H9 (cell line): ENCODE results near the gene MZT2A. TPM values are rescaled to one million over a fixed set of nuclear protein-coding genes. Genes with fewer than 3 reads are reported as not detected.
"Not testable (repeated sequence)": the region's sequence is repeated elsewhere in the genome, so short reads cannot be mapped to it uniquely, and the experiment has no call there.

Experiments
- DNase-seq: peaks from one replicate; pipeline ENCODE4 v3.0.0-alpha.2; 2017
- H2AFZ ChIP-seq: one replicate; pipeline ENCODE4 v1.6.1; 2013; ENCODE audit warnings: mild to moderate bottlenecking, low read length, control low read depth, moderate library complexity
- H2AK5ac ChIP-seq: 2 replicates; pipeline ENCODE4 v1.6.1; 2013; ENCODE audit warnings: low read length, control low read depth, mixed read lengths; ENCODE audit not compliant: insufficient read length
- H2BK120ac ChIP-seq: one replicate; pipeline ENCODE4 v1.6.1; 2013; ENCODE audit warnings: low read depth, mild to moderate bottlenecking, low read length, control low read depth, inconsistent platforms; ENCODE audit not compliant: poor library complexity, severe bottlenecking
- H2BK12ac ChIP-seq: 2 replicates; pipeline ENCODE4 v1.6.1; 2013; ENCODE audit warnings: low read length, control low read depth, mixed read lengths, low read depth; ENCODE audit not compliant: insufficient read length
- H2BK15ac ChIP-seq: 2 replicates; pipeline ENCODE4 v1.6.1; 2013; ENCODE audit warnings: low read depth, low read length, control low read depth
- H2BK20ac ChIP-seq: one replicate; pipeline ENCODE4 v1.6.1; 2013; ENCODE audit warnings: low read depth, mild to moderate bottlenecking, low read length, control low read depth, inconsistent platforms; ENCODE audit not compliant: poor library complexity, severe bottlenecking
- H2BK5ac ChIP-seq: 2 replicates; pipeline ENCODE4 v1.6.1; 2013; ENCODE audit warnings: low read length, control low read depth, mixed read lengths; ENCODE audit not compliant: insufficient read length
- H3K14ac ChIP-seq: 2 replicates; pipeline ENCODE4 v1.6.1; 2013; ENCODE audit warnings: low read length, control low read depth; ENCODE audit not compliant: insufficient read depth
- H3K18ac ChIP-seq: 2 replicates; pipeline ENCODE4 v1.6.1; 2013; ENCODE audit warnings: low read depth, mild to moderate bottlenecking, mixed read lengths, low read length, control low read depth; ENCODE audit not compliant: insufficient read length
- H3K23ac ChIP-seq: 2 replicates; pipeline ENCODE4 v1.6.1; 2013; ENCODE audit warnings: low read length, control low read depth, mixed read lengths, low read depth; ENCODE audit not compliant: insufficient read length
- H3K23me2 ChIP-seq: 2 replicates; pipeline ENCODE4 v1.6.1; 2013; ENCODE audit warnings: low read depth, mild to moderate bottlenecking, mixed read lengths, low read length, control low read depth; ENCODE audit not compliant: insufficient read length, poor library complexity, severe bottlenecking
- H3K27ac ChIP-seq: 2 replicates; pipeline ENCODE4 v1.5.1; 2013; ENCODE audit warnings: low read length, control low read depth, mixed read lengths, low read depth; ENCODE audit not compliant: insufficient read length
- H3K27me3 ChIP-seq: 2 replicates; pipeline ENCODE4 v1.6.1; 2013; ENCODE audit warnings: low read length, control low read depth, inconsistent platforms; ENCODE audit not compliant: insufficient read depth
- H3K4ac ChIP-seq: 2 replicates; pipeline ENCODE4 v1.6.1; 2013; ENCODE audit warnings: low read depth, mild to moderate bottlenecking, control low read depth, inconsistent platforms, low read length, moderate library complexity
- H3K4me1 ChIP-seq: 2 replicates; pipeline ENCODE4 v1.6.1; 2013; ENCODE audit warnings: low read length, control low read depth, inconsistent platforms; ENCODE audit not compliant: insufficient read depth
- H3K4me2 ChIP-seq: 2 replicates; pipeline ENCODE4 v1.6.1; 2013; ENCODE audit warnings: low read length, control low read depth, mixed read lengths; ENCODE audit not compliant: insufficient read length, insufficient read depth
- H3K56ac ChIP-seq: 2 replicates; pipeline ENCODE4 v1.6.1; 2013; ENCODE audit warnings: low read depth, mild to moderate bottlenecking, mixed read lengths, low read length, control low read depth; ENCODE audit not compliant: insufficient read length
- H3K79me1 ChIP-seq: 2 replicates; pipeline ENCODE4 v1.6.1; 2013; ENCODE audit warnings: low read depth, mild to moderate bottlenecking, moderate library complexity, low read length, control low read depth, inconsistent platforms; ENCODE audit not compliant: insufficient read depth, poor library complexity, severe bottlenecking
- H3K79me2 ChIP-seq: 2 replicates; pipeline ENCODE4 v1.6.1; 2013; ENCODE audit warnings: low read length, control low read depth, inconsistent platforms; ENCODE audit not compliant: insufficient read depth
- H3K9ac ChIP-seq: 2 replicates; pipeline ENCODE4 v1.6.1; 2013; ENCODE audit warnings: low read length, control low read depth, mixed read lengths; ENCODE audit not compliant: insufficient read length; ENCODE audit errors: extremely low read depth
- H3K9me3 ChIP-seq: one replicate; pipeline ENCODE4 v1.6.1; 2013; ENCODE audit warnings: low read depth, low read length, inconsistent platforms; ENCODE audit not compliant: control insufficient read depth
- H3T11ph ChIP-seq: one replicate; pipeline ENCODE4 v1.6.1; 2013; ENCODE audit warnings: mild to moderate bottlenecking, low read length, control low read depth, inconsistent platforms
- H4K20me1 ChIP-seq: one replicate; pipeline ENCODE4 v1.6.1; 2013; ENCODE audit not compliant: control insufficient read depth, insufficient read length, insufficient read depth
- H4K5ac ChIP-seq: 2 replicates; pipeline ENCODE4 v1.6.1; 2013; ENCODE audit warnings: low read depth, mild to moderate bottlenecking, mixed read lengths, low read length, control low read depth; ENCODE audit not compliant: insufficient read length
- H4K8ac ChIP-seq: replicated peaks from 2 replicates; pipeline ENCODE4 v1.6.1; 2013; ENCODE audit warnings: low read length, control low read depth, mixed read lengths, low read depth; ENCODE audit not compliant: insufficient read length
- H4K91ac ChIP-seq: 2 replicates; pipeline ENCODE4 v1.6.1; 2013; ENCODE audit warnings: low read depth, mild to moderate bottlenecking, moderate library complexity, mixed read lengths, low read length, control low read depth; ENCODE audit not compliant: insufficient read length
- H3K27ac Mint-ChIP-seq, 3 experiments: 2 replicates in 2 of 3; 3 replicates in 1 of 3; pipeline ENCODE4 v1.8.0; 2020 to 2021; ENCODE audit warnings: mixed read lengths in 3 of 3, mild to moderate bottlenecking in 1 of 3, moderate library complexity in 1 of 3
- H3K27me3 Mint-ChIP-seq: 2 replicates; pipeline ENCODE4 v1.8.0; 2021; ENCODE audit warnings: low read depth, mild to moderate bottlenecking, moderate library complexity, mixed read lengths
- H3K36me3 Mint-ChIP-seq, 3 experiments: 2 replicates in 2 of 3; 3 replicates in 1 of 3; pipeline ENCODE4 v1.8.0; 2020 to 2021; ENCODE audit warnings: low read depth in 3 of 3, mixed read lengths in 3 of 3; ENCODE audit not compliant: insufficient read depth in 1 of 3
- H3K4me1 Mint-ChIP-seq, 2 experiments: 2 replicates each; pipeline ENCODE4 v1.8.0; 2020; ENCODE audit warnings: mixed read lengths in 2 of 2
- H3K4me3 Mint-ChIP-seq, 2 experiments: 2 replicates in 1 of 2; 3 replicates in 1 of 2; pipeline ENCODE4 v1.8.0; 2020 to 2021; ENCODE audit warnings: mild to moderate bottlenecking in 2 of 2, mixed read lengths in 2 of 2, moderate library complexity in 1 of 2
- H3K9me3 Mint-ChIP-seq, 2 experiments: 2 replicates in 1 of 2; 3 replicates in 1 of 2; pipeline ENCODE4 v1.8.0; 2020; ENCODE audit warnings: mild to moderate bottlenecking in 2 of 2, mixed read lengths in 2 of 2, moderate library complexity in 1 of 2
- WGBS: extraction: QIAGEN DNeasy Blood & Tissue Kit; methylation state at CpG from one replicate; pipeline ENCODE4 v1.1.7; 2013; ENCODE audit warnings: missing lambda C conversion rate, low lambda C conversion rate, mixed read lengths; ENCODE audit not compliant: insufficient read length; ENCODE audit errors: extremely low coverage; 5-methylcytosine and 5-hydroxymethylcytosine counted together
- total RNA-seq: library from RNA; stranded (reverse); gene quantifications from 2 replicates; pipeline ENCODE4 v1.2.1, GENCODE V29; 2021

MZT2A gene
- total RNA-seq, 1 experiment from 2014 or later, result 127 TPM

DNA sequence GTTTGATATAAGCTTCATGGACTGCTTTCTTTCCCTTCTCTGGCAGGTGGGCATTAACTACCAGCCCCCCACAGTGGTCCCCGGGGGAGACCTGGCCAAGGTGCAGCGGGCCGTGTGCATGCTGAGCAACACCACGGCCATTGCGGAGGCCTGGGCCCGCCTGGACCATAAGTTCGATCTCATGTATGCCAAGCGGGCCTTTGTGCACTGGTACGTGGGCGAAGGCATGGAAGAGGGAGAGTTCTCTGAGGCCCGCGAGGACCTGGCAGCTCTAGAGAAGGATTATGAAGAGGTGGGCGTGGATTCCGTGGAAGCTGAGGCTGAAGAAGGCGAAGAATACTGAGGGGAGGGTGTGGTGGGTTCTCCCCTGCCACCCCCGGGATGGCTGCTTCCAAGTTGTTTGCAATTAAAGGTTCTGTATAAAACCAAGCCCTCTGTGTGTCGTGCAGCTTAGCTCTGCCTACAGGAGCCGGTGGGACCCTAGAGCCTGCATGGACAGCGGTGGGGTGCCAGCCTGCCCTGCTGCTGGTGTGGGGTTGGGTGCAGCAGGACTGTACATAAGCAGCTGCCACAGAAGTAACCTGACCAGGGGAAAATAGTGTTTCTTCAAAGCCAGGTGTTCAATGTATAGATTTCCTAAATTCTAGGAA is 9.6 kb downstream of the MZT2A start:
- H4K91ac ChIP-seq, H3K27ac ChIP-seq, H2BK20ac ChIP-seq, H3K27me3 Mint-ChIP-seq, H3K4ac ChIP-seq, H3K9me3 ChIP-seq, H3T11ph ChIP-seq, H3K9me3 Mint-ChIP-seq, H2BK5ac ChIP-seq, H2BK15ac ChIP-seq, H2AFZ ChIP-seq, H4K5ac ChIP-seq, H3K9ac ChIP-seq, DNase-seq, H2BK120ac ChIP-seq, H3K4me3 Mint-ChIP-seq, H2BK12ac ChIP-seq, H2AK5ac ChIP-seq, H3K23me2 ChIP-seq, H3K56ac ChIP-seq, H4K20me1 ChIP-seq, H3K4me2 ChIP-seq, H4K8ac ChIP-seq, H3K18ac ChIP-seq, H3K36me3 Mint-ChIP-seq, H3K14ac ChIP-seq, H3K27me3 ChIP-seq, H3K79me2 ChIP-seq, H3K4me1 Mint-ChIP-seq, H3K79me1 ChIP-seq, H3K23ac ChIP-seq, H3K4me1 ChIP-seq: not testable (repeated sequence)
- peak overlapping the region in 1 of 3 experiments; percentile 57; a peak in 2 of 7 replicates for H3K27ac Mint-ChIP-seq
- no CpG with 5 or more reads among the region's 19 CpGs for WGBS

DNA sequence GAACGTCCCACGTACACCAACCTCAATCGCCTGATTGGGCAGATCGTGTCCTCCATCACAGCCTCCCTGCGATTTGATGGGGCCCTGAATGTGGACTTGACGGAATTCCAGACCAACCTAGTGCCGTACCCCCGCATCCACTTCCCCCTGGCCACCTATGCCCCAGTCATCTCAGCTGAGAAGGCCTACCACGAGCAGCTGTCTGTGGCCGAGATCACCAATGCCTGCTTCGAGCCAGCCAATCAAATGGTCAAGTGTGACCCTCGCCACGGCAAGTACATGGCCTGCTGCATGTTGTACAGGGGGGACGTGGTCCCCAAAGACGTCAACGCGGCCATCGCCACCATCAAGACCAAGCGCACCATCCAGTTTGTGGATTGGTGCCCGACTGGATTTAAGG is 11.8 kb downstream of the MZT2A start:
- H3T11ph ChIP-seq, H3K9me3 ChIP-seq, H3K14ac ChIP-seq, H3K4me3 Mint-ChIP-seq, H3K79me2 ChIP-seq, H3K56ac ChIP-seq, H4K91ac ChIP-seq, H4K8ac ChIP-seq, H3K27me3 Mint-ChIP-seq, H3K4ac ChIP-seq, H4K20me1 ChIP-seq, H3K23me2 ChIP-seq, H3K27me3 ChIP-seq, H3K79me1 ChIP-seq, H2AFZ ChIP-seq, H3K27ac Mint-ChIP-seq, H3K27ac ChIP-seq, H3K4me2 ChIP-seq, H3K23ac ChIP-seq, H2BK120ac ChIP-seq, H2BK20ac ChIP-seq, H4K5ac ChIP-seq, H2BK15ac ChIP-seq, DNase-seq, H2AK5ac ChIP-seq, H3K9me3 Mint-ChIP-seq, H2BK5ac ChIP-seq, H3K18ac ChIP-seq, H2BK12ac ChIP-seq, H3K4me1 ChIP-seq, H3K9ac ChIP-seq, H3K4me1 Mint-ChIP-seq: not testable (repeated sequence)
- H3K36me3 Mint-ChIP-seq, result peaks cover 6 to 12% (median 8%) of the 10 kb centered on the region in 3 experiments; a peak in 5 of 7 replicates
- WGBS, result no CpG with 5 or more reads among the region's 20 CpGs
